ENCODE results near the gene MAP3K7. TPM values are rescaled to one million over a fixed set of nuclear protein-coding genes. Genes with fewer than 3 reads are reported as not detected.

The MAP3K7 gene
- total and polyA plus RNA-seq, 2 of the 8 experiments (the other 6 are each of a cell fraction or from before 2014, with no cell fraction given): 27.3 to 34.8 TPM

GRCh38 chr6:90468859-90469258, 118.0 kb downstream of the MAP3K7 start:
- no peak overlapping the region for H3K4ac ChIP-seq (replicated peaks; ENCODE audit: insufficient read length, low read depth, low read length)
- no peak overlapping the region for H4K91ac ChIP-seq (replicated peaks; ENCODE audit: insufficient read length, low read length)
- ChIA-PET CTCF (ENCODE audit: partially characterized antibody) (interaction anchor here (1.7 to 12.4 kb wide), 3 partner anchors 10 to 179 kb away, joined by 3 to 179 read pairs (median 12); no protein-coding TSS in a partner anchor), POLR2A (ENCODE audit: partially characterized antibody) (no interaction called here)
- no peaks in the 10 kb centered on the region; a peak in 2 of 7 replicates for H3K4me1 ChIP-seq (replicated peaks in 1 of 4; ENCODE audit: control insufficient read depth in 3 of 4, insufficient read depth in 4 of 4, low read length in 3 of 4)
- no peak overlapping the region for H3K23ac ChIP-seq (ENCODE audit: insufficient read length)
- H3K9me3 ChIP-seq (ENCODE audit: insufficient read depth in 2 of 2, low read depth in 1 of 2, low read length in 1 of 2): no peaks in the 10 kb centered on the region
- H2AK5ac ChIP-seq (ENCODE audit: low read depth, low read length): no peak overlapping the region
- H3K18ac ChIP-seq (ENCODE audit: extremely low read depth, low read length): no peak overlapping the region
- H3K23me2 ChIP-seq (ENCODE audit: low read depth, low read length): no peaks in the 10 kb centered on the region
- WGBS, 2 experiments (ENCODE audit: extremely low coverage in 1 of 2, insufficient coverage in 1 of 2, insufficient read length in 1 of 2, insufficient replicate concordance in 2 of 2, low coverage in 1 of 2, low lambda C conversion rate in 2 of 2, missing lambda C conversion rate in 1 of 2): 86% methylated on average over 1 of the region's 1 CpG; no CpG with 5 or more reads in 1 of the 2 experiments
- H3K9ac ChIP-seq (replicated peaks in 1 of 4; ENCODE audit: extremely low read depth in 1 of 4, low read depth in 3 of 4, low read length in 3 of 4): no peak overlapping the region
- H4K20me1 ChIP-seq (replicated peaks in 1 of 2; ENCODE audit: control insufficient read depth in 1 of 2, insufficient read depth in 2 of 2, low read length in 2 of 2): no peaks in the 10 kb centered on the region
- no peak overlapping the region for H3K27ac ChIP-seq (ENCODE audit: low read depth, low read length)
- no peak for DNase-seq (ENCODE audit: low read depth in 1 of 2, low spot score in 2 of 2)
- H2BK15ac ChIP-seq (ENCODE audit: low read length): no peak overlapping the region
- no peak overlapping the region for H4K5ac ChIP-seq (ENCODE audit: insufficient read length, low read depth, low read length)
- no peaks in the 10 kb centered on the region for H3K79me2 ChIP-seq (ENCODE audit: control insufficient read depth in 1 of 2, insufficient read depth in 2 of 2, low read length in 2 of 2)
- H3K14ac ChIP-seq (ENCODE audit: insufficient read length): no peak overlapping the region
- H2BK12ac ChIP-seq (ENCODE audit: low read depth, low read length): no peak overlapping the region
- no peaks in the 10 kb centered on the region for H3K27me3 ChIP-seq (replicated peaks in 1 of 4; ENCODE audit: control insufficient read depth in 3 of 4, extremely low read depth in 1 of 4, insufficient read depth in 3 of 4, low read length in 3 of 4)
- no peak overlapping the region for H4K8ac ChIP-seq (ENCODE audit: extremely low read depth, insufficient read depth, low read length)
- no peaks in the 10 kb centered on the region for H3K79me1 ChIP-seq (ENCODE audit: low read depth, low read length)
- no peak overlapping the region for H3K56ac ChIP-seq (replicated peaks; ENCODE audit: insufficient read length, low read depth, low read length)
- H2BK20ac ChIP-seq (ENCODE audit: low read length): no peak overlapping the region
- no peak overlapping the region for H2AFZ ChIP-seq (ENCODE audit: low read length)
- no peak for TF ChIP-seq EGR1 (IDR thresholded peaks at IDR 0.05; ENCODE audit: borderline replicate concordance, low read depth, low read length)
- no peak for TF ChIP-seq CHD1 (IDR thresholded peaks at IDR 0.05; ENCODE audit: low read depth, low read length)
- TF ChIP-seq NRF1 (IDR thresholded peaks at IDR 0.05; ENCODE audit: low read depth, low read length): no peak
- TF ChIP-seq, protein P1, sequence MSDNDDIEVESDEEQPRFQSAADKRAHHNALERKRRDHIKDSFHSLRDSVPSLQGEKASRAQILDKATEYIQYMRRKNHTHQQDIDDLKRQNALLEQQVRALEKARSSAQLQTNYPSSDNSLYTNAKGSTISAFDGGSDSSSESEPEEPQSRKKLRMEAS (IDR thresholded peaks at IDR 0.05): no peak
- no peak for TF ChIP-seq ATF3 (IDR thresholded peaks at IDR 0.05; ENCODE audit: insufficient read depth, low read depth, low read length)
- TF ChIP-seq SP4 (IDR thresholded peaks at IDR 0.05; ENCODE audit: low read length): no peak
- no peak for FAIRE-seq
- no peak overlapping the region for H2BK120ac ChIP-seq (replicated peaks; ENCODE audit: low read depth, low read length)
- H2BK5ac ChIP-seq (ENCODE audit: low read depth, low read length): no peak overlapping the region
- no peaks in the 10 kb centered on the region for H3K36me3 ChIP-seq (ENCODE audit: control insufficient read depth in 2 of 4, insufficient read depth in 4 of 4, low read length in 3 of 4)
- no peak overlapping the region for H3K4me3 ChIP-seq (ENCODE audit: extremely low read depth in 1 of 4, insufficient read depth in 2 of 4, low read depth in 3 of 4, low read length in 4 of 4)
- H3K4me2 ChIP-seq (ENCODE audit: insufficient read depth in 1 of 2, low read depth in 2 of 2, low read length in 2 of 2): no peak overlapping the region

Measured in H1 (cell line).